Activated CD8-positive, alpha-beta T cell treated with anti-CD3 and anti-CD28 coated beads, Interleukin-2, amount 10 ng/mL, durations not matched to agents 7 days and 5 days (primary cell): ENCODE measurements around the gene CRMP1. TPM values are rescaled to one million over a fixed set of nuclear protein-coding genes. Genes with fewer than 3 reads are reported as not detected.

ENCODE experiments used
- ATAC-seq: fragments of 150-1000 bp; cut with Tn5 transposase; one replicate; pipeline ENCODE4 v1.10.0; 2021; ENCODE audit warnings: moderate library complexity
- CTCF ChIA-PET: fragments of 350-600 bp; sonication (Branson Sonifier 250); formaldehyde crosslinking; loops from one replicate; lab custom pipeline; 2021; ENCODE audit warnings: antibody characterized with exemption; lab: Charles Lee
- POLR2A ChIA-PET: fragments of 350-600 bp; sonication (Branson Sonifier 250); formaldehyde crosslinking; loops from one replicate; lab custom pipeline; 2021; ENCODE audit warnings: antibody characterized with exemption; lab: Charles Lee
- DNase-seq: peaks from one replicate; pipeline ENCODE4 v3.0.0-alpha.2; 2020
- H3K27ac Mint-ChIP-seq: one replicate; pipeline ENCODE4 v1.8.0; 2021; ENCODE audit warnings: mild to moderate bottlenecking, mixed read lengths
- H3K27me3 Mint-ChIP-seq: one replicate; pipeline ENCODE4 v1.8.0; 2021; ENCODE audit warnings: low read depth, mixed read lengths
- H3K36me3 Mint-ChIP-seq: one replicate; pipeline ENCODE4 v1.8.0; 2021; ENCODE audit warnings: low read depth, mixed read lengths
- H3K4me1 Mint-ChIP-seq: one replicate; pipeline ENCODE4 v1.8.0; 2021; ENCODE audit warnings: low read depth, mixed read lengths
- H3K4me3 Mint-ChIP-seq: one replicate; pipeline ENCODE4 v1.8.0; 2021; ENCODE audit warnings: mild to moderate bottlenecking, mixed read lengths
- H3K9me3 Mint-ChIP-seq: one replicate; pipeline ENCODE4 v1.8.0; 2022; ENCODE audit warnings: mixed read lengths; ENCODE audit not compliant: insufficient read depth
- total RNA-seq, 2 experiments: library from RNA; stranded (reverse); gene quantifications; one replicate each; pipeline ENCODE4 v1.2.3, GENCODE V29; 2021

CRMP1 gene
- total RNA-seq, 2 experiments from 2014 or later, result not detected

GRCh38 chr4:5810151-5810550 is 82.7 kb downstream of the CRMP1 start:
- ATAC-seq (no peak), DNase-seq (no peak)
- H3K36me3 Mint-ChIP-seq, result no peaks in the 10 kb centered on the region
- H3K27me3 Mint-ChIP-seq, result no peaks in the 10 kb centered on the region
- no peak overlapping the region for H3K27ac Mint-ChIP-seq
- H3K9me3 Mint-ChIP-seq, result no peaks in the 10 kb centered on the region
- no peak overlapping the region for H3K4me3 Mint-ChIP-seq
- ChIA-PET POLR2A (no interaction called here), CTCF (no interaction called here)
- no peaks in the 10 kb centered on the region for H3K4me1 Mint-ChIP-seq

DNA sequence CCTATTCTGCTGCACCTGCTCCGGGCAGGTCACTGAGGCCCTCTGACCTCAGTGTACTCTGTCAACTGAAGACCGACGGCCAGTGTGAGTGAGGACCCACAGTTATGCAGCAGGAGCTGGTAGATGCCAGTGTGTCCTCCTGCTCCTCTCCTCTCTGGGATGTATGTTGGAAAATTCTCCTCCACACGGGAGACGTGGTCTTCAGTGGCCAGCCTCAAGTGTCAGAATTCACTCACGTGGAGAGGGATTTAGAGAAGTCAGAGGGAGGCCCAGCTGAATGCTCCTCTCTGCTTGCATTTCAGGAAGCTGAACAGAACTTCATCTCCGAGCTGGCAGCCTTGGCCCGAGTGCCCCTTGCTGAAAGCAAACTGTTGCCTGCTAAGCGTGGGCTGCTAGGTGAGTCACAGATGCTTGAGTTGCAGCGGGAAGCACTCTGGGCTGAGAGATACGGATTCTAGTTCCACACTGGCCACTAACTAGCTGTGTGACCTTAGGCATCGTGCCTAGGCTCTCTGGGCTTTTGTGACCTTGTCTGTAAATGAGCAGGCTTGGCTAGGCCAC is 83.6 kb downstream of the CRMP1 start:
- no peaks in the 10 kb centered on the region for H3K36me3 Mint-ChIP-seq
- H3K4me3 Mint-ChIP-seq, result no peak overlapping the region
- no peaks in the 10 kb centered on the region for H3K4me1 Mint-ChIP-seq
- no peaks in the 10 kb centered on the region for H3K9me3 Mint-ChIP-seq
- DNase-seq, result no peak
- no peak overlapping the region for H3K27ac Mint-ChIP-seq
- ChIA-PET POLR2A (no interaction called here), CTCF (no interaction called here)
- no peaks in the 10 kb centered on the region for H3K27me3 Mint-ChIP-seq
- ATAC-seq, result no peak

GRCh38 chr4:5808081-5808741 is 84.7 kb downstream of the CRMP1 start:
- no peaks in the 10 kb centered on the region for H3K9me3 Mint-ChIP-seq
- no peak overlapping the region for H3K4me3 Mint-ChIP-seq
- CTCF ChIA-PET, result no interaction called here
- DNase-seq (no peak), ATAC-seq (no peak)
- H3K4me1 Mint-ChIP-seq, result no peaks in the 10 kb centered on the region
- H3K27ac Mint-ChIP-seq, result no peak overlapping the region
- H3K27me3 Mint-ChIP-seq, result no peaks in the 10 kb centered on the region
- H3K36me3 Mint-ChIP-seq, result no peaks in the 10 kb centered on the region
- POLR2A ChIA-PET, result no interaction called here

DNA sequence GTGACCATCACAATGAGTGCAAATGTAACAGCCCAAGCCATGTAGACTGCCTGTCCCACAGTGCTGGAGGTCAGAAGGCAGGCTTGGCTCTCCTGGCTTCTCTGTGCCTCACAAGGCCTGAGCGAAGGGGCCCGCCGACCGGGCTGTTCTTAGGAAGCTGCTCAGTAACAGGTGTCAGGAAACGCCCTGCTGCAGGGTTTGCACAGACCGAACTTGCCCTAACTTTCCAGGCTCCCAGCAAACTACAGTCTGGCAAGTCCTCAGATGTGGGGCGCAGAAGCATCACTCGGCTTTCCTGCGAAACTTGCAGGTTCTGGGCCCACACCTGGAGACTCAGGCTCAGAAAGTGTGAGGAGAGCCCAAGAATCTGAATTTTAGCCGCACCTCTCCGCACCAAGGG is 87.6 kb downstream of the CRMP1 start:
- POLR2A ChIA-PET, result no interaction called here
- no peaks in the 10 kb centered on the region for H3K9me3 Mint-ChIP-seq
- no peaks in the 10 kb centered on the region for H3K27me3 Mint-ChIP-seq
- H3K4me1 Mint-ChIP-seq, result no peaks in the 10 kb centered on the region
- no peak for ATAC-seq
- CTCF ChIA-PET, result no interaction called here
- no peak overlapping the region for H3K27ac Mint-ChIP-seq
- no peaks in the 10 kb centered on the region for H3K36me3 Mint-ChIP-seq
- DNase-seq, result no peak
- H3K4me3 Mint-ChIP-seq, result no peak overlapping the region

DNA sequence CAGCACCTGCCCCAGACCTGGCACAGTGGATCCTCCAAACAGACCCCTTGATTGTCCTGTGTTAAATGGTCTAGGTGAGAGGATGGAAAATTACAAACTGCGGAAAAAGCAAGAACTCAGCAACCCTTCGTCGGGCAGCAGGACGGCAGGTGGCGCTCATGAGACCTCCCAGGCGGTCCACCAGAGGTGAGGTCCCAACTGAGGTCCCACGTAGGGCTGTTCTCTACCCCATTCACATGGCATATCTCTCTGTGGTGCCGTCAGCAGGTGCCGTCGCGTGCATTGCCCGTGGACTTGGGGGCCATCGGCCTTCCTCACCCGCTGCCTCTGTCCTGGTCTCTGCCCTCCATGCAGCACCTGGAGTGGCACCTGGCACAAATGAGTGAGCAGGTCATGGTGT is 88.2 kb downstream of the CRMP1 start:
- CTCF ChIA-PET, result no interaction called here
- DNase-seq (no peak), ATAC-seq (no peak)
- Mint-ChIP-seq H3K4me1 (no peaks in the 10 kb centered on the region), H3K9me3 (no peaks in the 10 kb centered on the region), H3K4me3 (no peak overlapping the region), H3K36me3 (no peaks in the 10 kb centered on the region), H3K27me3 (no peaks in the 10 kb centered on the region), H3K27ac (no peak overlapping the region)
- POLR2A ChIA-PET, result no interaction called here

DNA sequence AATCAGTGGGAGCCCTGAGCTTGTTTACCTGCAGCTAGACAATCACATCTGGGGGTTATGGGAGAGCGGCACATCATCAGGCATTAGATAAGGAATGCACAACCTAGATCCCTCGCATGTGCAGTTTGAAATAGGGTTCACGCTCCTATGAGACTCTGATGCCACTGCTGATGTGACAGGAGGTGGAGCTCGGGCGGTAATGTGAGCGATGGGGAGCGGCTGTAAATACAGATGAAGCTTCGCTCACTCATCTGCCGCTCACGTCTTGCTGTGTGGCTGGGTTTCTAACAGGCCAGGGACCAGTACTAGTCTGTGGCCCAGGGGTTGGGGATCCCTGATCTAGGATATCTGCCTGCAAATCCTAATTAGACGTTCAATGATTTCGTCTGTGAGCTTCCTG is 90.3 kb downstream of the CRMP1 start:
- no peaks in the 10 kb centered on the region for H3K9me3 Mint-ChIP-seq
- H3K27me3 Mint-ChIP-seq, result no peaks in the 10 kb centered on the region
- ChIA-PET POLR2A (no interaction called here), CTCF (interaction anchor here (1.4 kb wide), 1 partner anchor 11 kb away, joined by 5 read pairs; no protein-coding TSS in a partner anchor)
- H3K36me3 Mint-ChIP-seq, result no peaks in the 10 kb centered on the region
- no peak overlapping the region for H3K4me3 Mint-ChIP-seq
- no peak for DNase-seq
- no peak for ATAC-seq
- H3K27ac Mint-ChIP-seq, result no peak overlapping the region
- H3K4me1 Mint-ChIP-seq, result no peaks in the 10 kb centered on the region

- Mint-ChIP-seq H3K27me3 (no peaks in the 10 kb centered on the region), H3K4me1 (no peaks in the 10 kb centered on the region), H3K4me3 (no peak overlapping the region), H3K36me3 (no peaks in the 10 kb centered on the region), H3K9me3 (no peaks in the 10 kb centered on the region), H3K27ac (no peak overlapping the region)
- POLR2A ChIA-PET, result no interaction called here
- DNase-seq, result no peak
- CTCF ChIA-PET, result no interaction called here
- no peak for ATAC-seq
These were observed 91.2 kb downstream of the CRMP1 start for GRCh38 chr4:5801696-5802095.

DNA sequence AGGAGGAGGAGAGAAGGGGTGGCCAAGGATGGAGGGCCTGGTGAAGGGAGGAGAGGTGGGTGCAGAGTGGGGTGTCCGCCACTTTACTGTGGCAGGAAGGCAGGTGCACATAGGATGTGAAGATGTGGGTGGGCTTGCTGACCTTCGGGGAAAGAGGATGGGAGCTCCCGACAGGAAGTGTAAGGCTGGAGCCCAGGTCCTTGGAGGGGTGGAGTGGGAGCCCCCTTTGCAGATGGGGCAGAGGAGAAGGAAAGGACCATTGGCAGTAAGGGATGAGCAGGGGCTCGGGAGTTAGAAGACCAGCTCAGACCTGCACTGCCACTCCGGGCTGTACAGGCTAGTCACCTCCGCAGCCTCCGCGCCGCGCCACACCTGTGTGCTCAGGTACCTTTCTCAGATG is 92.4 kb downstream of the CRMP1 start:
- Mint-ChIP-seq H3K36me3 (no peaks in the 10 kb centered on the region), H3K4me1 (no peaks in the 10 kb centered on the region), H3K9me3 (no peaks in the 10 kb centered on the region), H3K4me3 (no peak overlapping the region), H3K27ac (no peak overlapping the region), H3K27me3 (no peaks in the 10 kb centered on the region)
- DNase-seq, result no peak
- CTCF ChIA-PET, result no interaction called here
- POLR2A ChIA-PET, result no interaction called here
- no peak for ATAC-seq

GRCh38 chr4:5799406-5799805 is 93.5 kb downstream of the CRMP1 start:
- CTCF ChIA-PET, result no interaction called here
- no peak overlapping the region for H3K27ac Mint-ChIP-seq
- no peak for DNase-seq
- no peaks in the 10 kb centered on the region for H3K27me3 Mint-ChIP-seq
- no peaks in the 10 kb centered on the region for H3K9me3 Mint-ChIP-seq
- no peak overlapping the region for H3K4me3 Mint-ChIP-seq
- no peaks in the 10 kb centered on the region for H3K4me1 Mint-ChIP-seq
- no peak for ATAC-seq
- no peaks in the 10 kb centered on the region for H3K36me3 Mint-ChIP-seq
- POLR2A ChIA-PET, result no interaction called here

DNA sequence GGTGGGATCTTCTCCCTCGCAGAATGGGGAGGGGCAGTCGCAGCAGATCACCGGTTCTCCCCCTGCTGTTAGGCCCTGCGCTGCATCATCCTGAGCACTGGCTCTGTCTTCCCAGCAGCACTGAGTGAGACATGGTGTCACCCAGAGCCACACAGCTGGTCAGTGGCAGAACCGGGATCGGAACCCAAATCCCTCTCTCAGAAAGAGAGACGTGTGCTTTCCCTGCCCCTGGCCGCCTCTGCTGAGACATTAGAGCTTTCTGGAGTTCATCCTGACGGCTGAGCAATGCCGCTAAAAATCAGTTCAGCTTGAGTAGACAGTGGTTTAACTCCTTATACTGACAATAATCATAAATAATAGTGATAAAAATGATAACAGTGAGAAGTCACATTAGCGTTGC is 93.9 kb downstream of the CRMP1 start:
- POLR2A ChIA-PET, result no interaction called here
- no peaks in the 10 kb centered on the region for H3K4me1 Mint-ChIP-seq

DNA sequence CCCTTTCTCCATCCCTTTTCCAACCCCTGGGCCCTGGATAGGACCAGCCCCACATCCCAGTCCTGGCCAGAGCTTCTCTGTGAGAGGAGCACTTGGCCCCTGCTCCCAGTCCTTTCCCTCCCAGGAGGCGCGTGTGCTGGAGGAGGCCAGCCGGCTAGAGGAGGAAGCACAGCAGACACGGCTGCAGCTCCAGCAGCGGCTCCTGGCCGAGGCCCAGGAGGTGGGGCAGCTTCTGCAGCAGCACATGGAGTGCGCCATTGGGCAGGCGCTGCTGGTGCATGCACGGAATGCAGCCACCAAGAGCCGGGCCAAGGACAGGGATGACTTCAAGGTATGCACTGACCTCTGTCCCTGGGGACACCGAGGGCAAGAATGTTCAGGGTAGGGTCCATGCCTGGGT is 94.4 kb downstream of the CRMP1 start:
- Mint-ChIP-seq H3K36me3 (no peaks in the 10 kb centered on the region), H3K4me1 (no peaks in the 10 kb centered on the region), H3K27me3 (no peaks in the 10 kb centered on the region), H3K9me3 (no peaks in the 10 kb centered on the region), H3K4me3 (no peak overlapping the region), H3K27ac (no peak overlapping the region)
- ChIA-PET POLR2A (no interaction called here), CTCF (no interaction called here)
- no peak for ATAC-seq
- DNase-seq, result no peak

More for the DNA sequence above, 93.9 kb downstream of the CRMP1 start:
- ATAC-seq, result no peak
- Mint-ChIP-seq H3K9me3 (no peaks in the 10 kb centered on the region), H3K4me3 (no peak overlapping the region), H3K36me3 (no peaks in the 10 kb centered on the region), H3K27ac (no peak overlapping the region), H3K27me3 (no peaks in the 10 kb centered on the region)
- no peak for DNase-seq
- CTCF ChIA-PET, result no interaction called here

GRCh38 chr4:5797866-5798265 is 95.0 kb downstream of the CRMP1 start:
- H3K27ac Mint-ChIP-seq, result no peak overlapping the region
- ATAC-seq (no peak), DNase-seq (no peak)
- no peaks in the 10 kb centered on the region for H3K4me1 Mint-ChIP-seq
- POLR2A ChIA-PET, result no interaction called here
- CTCF ChIA-PET, result no interaction called here
- no peaks in the 10 kb centered on the region for H3K36me3 Mint-ChIP-seq
- no peaks in the 10 kb centered on the region for H3K27me3 Mint-ChIP-seq
- no peaks in the 10 kb centered on the region for H3K9me3 Mint-ChIP-seq
- no peak overlapping the region for H3K4me3 Mint-ChIP-seq

- ChIA-PET CTCF (no interaction called here), POLR2A (no interaction called here)
- no peaks in the 10 kb centered on the region for H3K36me3 Mint-ChIP-seq
- H3K4me1 Mint-ChIP-seq, result no peaks in the 10 kb centered on the region
- H3K27ac Mint-ChIP-seq, result no peak overlapping the region
- H3K27me3 Mint-ChIP-seq, result no peaks in the 10 kb centered on the region
- no peaks in the 10 kb centered on the region for H3K9me3 Mint-ChIP-seq
- DNase-seq (no peak), ATAC-seq (no peak)
- no peak overlapping the region for H3K4me3 Mint-ChIP-seq
These were observed 95.9 kb downstream of the CRMP1 start for GRCh38 chr4:5796976-5797375.
